HG03025 (cell line): ENCODE results near the gene STARD4.
A peak's percentile ranks its signal among the peaks of the same experiment; 100 is the strongest.

ENCODE experiments used
- ATAC-seq: cut with Tn5 transposase; IDR thresholded peaks from one replicate; pipeline ENCODE4 v1.9.1; 2021; ENCODE audit warnings: mild to moderate bottlenecking, moderate library complexity; ENCODE audit not compliant: unreplicated experiment, low FRiP score

Gene STARD4

GRCh38 chr5:111512375-111513130 is at the start of gene STARD4:
STARD4 (minus strand) TSS chr5:111512535; CDS start chr5:111507433, 5,102 bp downstream.
- ATAC-seq, result peak; percentile 95

- no peak for ATAC-seq
Measured at GRCh38 chr5:111559680-111560079, 47.3 kb upstream of the STARD4 start.

GRCh38 chr5:111557686-111558085 is 45.4 kb upstream of the STARD4 start:
- no peak for ATAC-seq

GRCh38 chr5:111557111-111557510 is 44.8 kb upstream of the STARD4 start:
- no peak for ATAC-seq

GRCh38 chr5:111556501-111556900 is 44.2 kb upstream of the STARD4 start:
- no peak for ATAC-seq

GRCh38 chr5:111555760-111556159 is 43.4 kb upstream of the STARD4 start:
- no peak for ATAC-seq

- no peak for ATAC-seq
Measured at GRCh38 chr5:111553868-111554267, 41.5 kb upstream of the STARD4 start.

- ATAC-seq, result no peak
Measured at GRCh38 chr5:111552896-111553295, 40.6 kb upstream of the STARD4 start.

- no peak for ATAC-seq
Measured at GRCh38 chr5:111552492-111552891, 40.2 kb upstream of the STARD4 start.

- ATAC-seq, result no peak
Measured at GRCh38 chr5:111551569-111552275, 39.4 kb upstream of the STARD4 start.

- no peak for ATAC-seq
Measured at GRCh38 chr5:111551161-111551560, 38.8 kb upstream of the STARD4 start.

GRCh38 chr5:111550282-111551020 is 38.1 kb upstream of the STARD4 start:
- ATAC-seq, result peak; percentile 94

GRCh38 chr5:111548992-111549649 is 36.8 kb upstream of the STARD4 start:
- ATAC-seq, result no peak

GRCh38 chr5:111548348-111548950 is 36.1 kb upstream of the STARD4 start:
- ATAC-seq, result no peak

- no peak for ATAC-seq
Measured at GRCh38 chr5:111545031-111545430, 32.7 kb upstream of the STARD4 start.

- no peak for ATAC-seq
Measured at GRCh38 chr5:111537141-111538024, 25.0 kb upstream of the STARD4 start.

GRCh38 chr5:111535879-111536549 is 23.7 kb upstream of the STARD4 start:
- ATAC-seq, result no peak

- ATAC-seq, result no peak
Measured at GRCh38 chr5:111532886-111533582, 20.7 kb upstream of the STARD4 start.
